Uterus (tissue), 2 donors: ENCODE data around the gene ERC2.

Experiments
- POLR2A ChIP-seq, 2 donors: fragments of 450-650 bp; IDR thresholded peaks; one replicate each; pipeline ENCODE4 v1.6.1; 2016; ENCODE audit warnings: antibody characterized with exemption in 2 of 2, mild to moderate bottlenecking in 1 of 2, moderate library complexity in 1 of 2
- TF ChIP-seq, protein P1 (sequence below), 4 experiments: fragments of 200-600 bp in 2 of 4; fragments of 450-650 bp in 2 of 4; sonication (generic) in 2 of 4; IDR thresholded peaks; one replicate each; pipeline ENCODE4 v1.5.1; 2016 to 2019; ENCODE audit warnings: antibody characterized with exemption in 4 of 4, mild to moderate bottlenecking in 2 of 4, moderate library complexity in 1 of 4

DNA sequence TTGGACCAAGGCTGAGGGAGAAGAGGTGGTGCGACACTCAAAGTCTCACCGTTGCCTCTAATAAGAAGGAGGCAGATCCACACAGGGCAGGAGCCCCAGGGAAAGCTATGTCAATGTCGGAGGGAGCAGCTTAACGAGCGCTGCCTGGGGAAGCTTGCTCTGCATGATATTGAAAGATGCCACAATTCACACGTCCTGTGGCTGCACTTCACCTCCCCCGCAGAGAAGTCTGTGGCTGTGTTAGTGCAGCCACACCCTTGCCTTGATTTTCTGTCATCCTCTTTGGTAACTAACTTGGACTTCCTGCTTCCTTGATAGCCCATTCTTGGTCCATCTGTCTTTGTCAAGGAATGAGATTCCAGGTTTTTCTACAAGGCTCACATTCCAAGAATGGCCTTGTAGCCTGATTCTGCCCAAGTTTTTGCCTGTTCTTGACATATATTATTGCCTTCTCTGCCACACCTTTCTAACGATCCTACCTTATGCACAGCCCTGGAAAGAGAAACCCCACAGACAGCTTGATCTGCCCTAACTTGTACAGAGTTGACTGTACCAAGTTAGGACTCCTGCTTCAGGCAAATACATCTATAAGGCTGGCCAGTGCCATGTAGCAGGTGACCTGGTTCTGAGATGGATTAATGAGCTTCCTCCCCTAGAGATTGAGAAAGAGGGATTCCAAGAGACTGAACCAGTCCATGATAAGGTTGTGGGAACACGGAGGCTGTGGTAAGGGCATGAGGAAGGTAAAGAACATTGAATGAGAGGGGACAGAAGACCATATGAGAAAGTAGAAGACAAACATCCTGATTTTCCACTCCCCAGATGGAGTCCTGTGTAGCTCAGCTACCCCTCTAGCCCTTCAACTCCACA, 828.1 kb downstream of the ERC2 start:
- TF ChIP-seq POLR2A (IDR thresholded peaks at IDR 0.05): no peak
- TF ChIP-seq, protein P1, sequence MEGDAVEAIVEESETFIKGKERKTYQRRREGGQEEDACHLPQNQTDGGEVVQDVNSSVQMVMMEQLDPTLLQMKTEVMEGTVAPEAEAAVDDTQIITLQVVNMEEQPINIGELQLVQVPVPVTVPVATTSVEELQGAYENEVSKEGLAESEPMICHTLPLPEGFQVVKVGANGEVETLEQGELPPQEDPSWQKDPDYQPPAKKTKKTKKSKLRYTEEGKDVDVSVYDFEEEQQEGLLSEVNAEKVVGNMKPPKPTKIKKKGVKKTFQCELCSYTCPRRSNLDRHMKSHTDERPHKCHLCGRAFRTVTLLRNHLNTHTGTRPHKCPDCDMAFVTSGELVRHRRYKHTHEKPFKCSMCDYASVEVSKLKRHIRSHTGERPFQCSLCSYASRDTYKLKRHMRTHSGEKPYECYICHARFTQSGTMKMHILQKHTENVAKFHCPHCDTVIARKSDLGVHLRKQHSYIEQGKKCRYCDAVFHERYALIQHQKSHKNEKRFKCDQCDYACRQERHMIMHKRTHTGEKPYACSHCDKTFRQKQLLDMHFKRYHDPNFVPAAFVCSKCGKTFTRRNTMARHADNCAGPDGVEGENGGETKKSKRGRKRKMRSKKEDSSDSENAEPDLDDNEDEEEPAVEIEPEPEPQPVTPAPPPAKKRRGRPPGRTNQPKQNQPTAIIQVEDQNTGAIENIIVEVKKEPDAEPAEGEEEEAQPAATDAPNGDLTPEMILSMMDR (IDR thresholded peaks at IDR 0.05): no peak
